Right lobe of liver (tissue), 6 donors: ENCODE results near the gene SLC66A3. TPM values are rescaled to one million over a fixed set of nuclear protein-coding genes. Genes with fewer than 3 reads are reported as not detected.

ENCODE experiments used
- ATAC-seq, 4 donors: fragments of 200-7000 bp; cut with Tn5 transposase; one replicate each; pipeline ENCODE4 v1.9.1; 2020; ENCODE audit warnings: mild to moderate bottlenecking in 4 of 4, moderate library complexity in 4 of 4
- DNase-seq, 3 donors: peaks; one replicate each; pipeline ENCODE4 v3.0.0-alpha.2; 2020
- H3K27ac ChIP-seq, 3 donors: fragments of 200-600 bp; one replicate each; pipeline ENCODE4 v1.8.0; 2022
- H3K27me3 ChIP-seq, 2 donors: fragments of 200-600 bp; one replicate each; pipeline ENCODE4 v1.8.0; 2022
- H3K36me3 ChIP-seq, 4 donors: fragments of 200-600 bp; sonication (generic) in 1 of 4; one replicate each; pipeline versions ENCODE4 v1.5.1 to v1.8.0; 2017 to 2022; ENCODE audit warnings: control low read depth in 1 of 4
- H3K4me1 ChIP-seq, 4 donors: fragments of 200-600 bp; sonication (generic) in 1 of 4; one replicate each; pipeline versions ENCODE4 v1.5.1 to v1.8.0; 2017 to 2022; ENCODE audit warnings: control low read depth in 1 of 4
- H3K4me3 ChIP-seq, 3 donors: fragments of 200-600 bp; one replicate each; pipeline ENCODE4 v1.8.0; 2022
- H3K9me3 ChIP-seq, 4 donors: fragments of 200-600 bp; sonication (generic) in 1 of 4; one replicate each; pipeline versions ENCODE4 v1.5.1 to v1.8.0; 2017 to 2022; ENCODE audit warnings: control low read depth in 1 of 4
- POLR2A ChIP-seq: fragments of 450-650 bp; IDR thresholded peaks from one replicate; pipeline ENCODE4 v1.6.1; 2017; ENCODE audit warnings: antibody characterized with exemption, mild to moderate bottlenecking
- WGBS: methylation state at CpG from one replicate; pipeline ENCODE4 v1.1.6; 2018; ENCODE audit warnings: low coverage, low lambda C conversion rate; ENCODE audit not compliant: insufficient coverage; ENCODE audit errors: missing lambda C conversion rate; 5-methylcytosine and 5-hydroxymethylcytosine counted together
- intact Hi-C, 2 donors: fragments of 100-400 bp; cut with DNase I; formaldehyde crosslinking; loops; one replicate each; pipeline versions ENCODE4 v1.11.2 to v1.14.1; 2022
- total RNA-seq, 6 experiments: library from RNA; depleted of rRNA in 2 of 6; stranded (reverse); fragments of >200 nt in 2 of 6; fragmentation: NEBNext Ultra II Directional in 3 of 6; extraction: Animal tissue kit (Norgen Biotek cat#: 25700) in 3 of 6; gene quantifications; one replicate each; pipeline versions ENCODE4 v1.1.0 to v1.2.4, GENCODE V29; 2016 to 2023
- TF ChIP-seq, protein P1 (sequence below), 4 donors: fragments of 200-600 bp in 3 of 4; fragments of 450-650 bp in 1 of 4; IDR thresholded peaks; one replicate each; pipeline versions ENCODE4 v1.5.1 to v1.8.0; 2016 to 2022; ENCODE audit warnings: antibody characterized with exemption in 4 of 4, mild to moderate bottlenecking in 2 of 4
- donor health status: DM: no; HTN: yes; CAD: no.
- donor health status: DM: no; HTN: no; CAD: no.
- donor health status: DM: no; HTN: no; CAD: no.
- donor health status: DM: no; HTN: yes; CAD: no.
- donor health status: DM: no; HTN: yes; CAD: no.

Gene SLC66A3
- total RNA-seq, 6 experiments from 2014 or later: 4.9 to 16.1 (median 8.8) TPM

GRCh38 chr2:11141319-11141718 is 13.9 kb upstream of the SLC66A3 start:
- Histone ChIP-seq H3K36me3 (no peaks in the 10 kb centered on the region), H3K27ac (no peak overlapping the region), H3K9me3 (no peaks in the 10 kb centered on the region), H3K4me3 (no peak overlapping the region), H3K27me3 (no peaks in the 10 kb centered on the region), H3K4me1 (no peaks in the 10 kb centered on the region)
- intact Hi-C loops: no loop called here
- 31% methylated on average over 2 of the region's 4 CpGs for WGBS
- DNase-seq (peak in 1 of 3 donors; percentile 5), ATAC-seq (no peak)
- no peak for TF ChIP-seq POLR2A
- TF ChIP-seq, protein P1, sequence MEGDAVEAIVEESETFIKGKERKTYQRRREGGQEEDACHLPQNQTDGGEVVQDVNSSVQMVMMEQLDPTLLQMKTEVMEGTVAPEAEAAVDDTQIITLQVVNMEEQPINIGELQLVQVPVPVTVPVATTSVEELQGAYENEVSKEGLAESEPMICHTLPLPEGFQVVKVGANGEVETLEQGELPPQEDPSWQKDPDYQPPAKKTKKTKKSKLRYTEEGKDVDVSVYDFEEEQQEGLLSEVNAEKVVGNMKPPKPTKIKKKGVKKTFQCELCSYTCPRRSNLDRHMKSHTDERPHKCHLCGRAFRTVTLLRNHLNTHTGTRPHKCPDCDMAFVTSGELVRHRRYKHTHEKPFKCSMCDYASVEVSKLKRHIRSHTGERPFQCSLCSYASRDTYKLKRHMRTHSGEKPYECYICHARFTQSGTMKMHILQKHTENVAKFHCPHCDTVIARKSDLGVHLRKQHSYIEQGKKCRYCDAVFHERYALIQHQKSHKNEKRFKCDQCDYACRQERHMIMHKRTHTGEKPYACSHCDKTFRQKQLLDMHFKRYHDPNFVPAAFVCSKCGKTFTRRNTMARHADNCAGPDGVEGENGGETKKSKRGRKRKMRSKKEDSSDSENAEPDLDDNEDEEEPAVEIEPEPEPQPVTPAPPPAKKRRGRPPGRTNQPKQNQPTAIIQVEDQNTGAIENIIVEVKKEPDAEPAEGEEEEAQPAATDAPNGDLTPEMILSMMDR (IDR thresholded peaks at IDR 0.05): no peak

DNA sequence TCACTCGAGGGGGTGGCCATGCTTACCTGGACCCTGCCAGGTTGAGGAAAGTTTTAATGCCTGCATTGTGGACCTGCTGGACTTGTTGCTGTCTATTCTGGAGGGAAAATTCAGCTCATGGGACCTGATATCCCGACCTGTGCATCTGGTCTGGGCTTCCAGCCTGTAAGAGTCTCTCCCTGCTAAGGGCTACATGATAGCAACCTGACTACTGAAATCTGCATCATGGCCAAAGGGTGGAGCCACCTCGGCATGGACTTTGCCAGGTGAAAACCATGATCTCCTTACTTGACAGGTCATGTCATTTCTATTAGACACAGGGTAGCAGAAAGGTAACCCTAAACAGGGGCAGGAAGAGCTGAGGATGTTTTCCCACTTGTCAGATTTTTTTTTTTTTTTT is 12.9 kb upstream of the SLC66A3 start:
- Histone ChIP-seq H3K36me3 (no peaks in the 10 kb centered on the region), H3K27ac (no peak overlapping the region), H3K27me3 (no peaks in the 10 kb centered on the region), H3K4me1 (no peaks in the 10 kb centered on the region), H3K4me3 (no peak overlapping the region), H3K9me3 (no peaks in the 10 kb centered on the region)
- TF ChIP-seq, protein P1 (IDR thresholded peaks at IDR 0.05): no peak
- TF ChIP-seq POLR2A: no peak
- intact Hi-C loops: no loop called here
- no peak for ATAC-seq
- DNase-seq: no peak
- 49% methylated on average over 3 of the region's 3 CpGs for WGBS

DNA sequence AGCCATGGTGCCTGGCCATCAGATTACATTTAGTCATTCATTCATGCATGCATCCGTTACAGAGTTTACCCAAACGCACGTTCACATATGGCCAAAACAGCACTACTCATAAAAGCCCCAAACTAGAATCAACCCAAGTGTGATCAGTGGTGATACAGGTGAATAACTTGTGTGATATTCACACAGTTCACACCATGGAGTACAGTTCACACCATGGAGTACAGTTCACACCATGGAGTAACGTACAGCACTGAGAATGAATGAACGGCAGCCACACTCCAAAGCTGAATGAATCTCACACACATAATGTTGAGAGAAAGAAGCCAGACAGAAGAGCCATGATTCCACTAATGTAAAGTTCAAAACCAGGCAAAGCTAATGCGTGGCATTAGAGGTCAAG is 12.3 kb upstream of the SLC66A3 start:
- 75% methylated on average over 6 of the region's 6 CpGs for WGBS
- Histone ChIP-seq H3K36me3 (no peaks in the 10 kb centered on the region), H3K27ac (no peak overlapping the region), H3K27me3 (no peaks in the 10 kb centered on the region), H3K4me1 (no peaks in the 10 kb centered on the region), H3K9me3 (no peaks in the 10 kb centered on the region), H3K4me3 (no peak overlapping the region)
- no peak for DNase-seq
- ATAC-seq: no peak
- TF ChIP-seq, protein P1 (IDR thresholded peaks at IDR 0.05): no peak
- no peak for TF ChIP-seq POLR2A
- intact Hi-C loops: no loop called here

- no peak overlapping the region for H3K4me3 ChIP-seq
- H3K27me3 ChIP-seq: no peaks in the 10 kb centered on the region
- DNase-seq (no peak), ATAC-seq (peak in 1 of 4 donors; percentile 25)
- H3K9me3 ChIP-seq: no peaks in the 10 kb centered on the region
- no peak for TF ChIP-seq POLR2A
- TF ChIP-seq, protein P1 (IDR thresholded peaks at IDR 0.05): no peak
- intact Hi-C loops: no loop called here
- no peaks in the 10 kb centered on the region for H3K36me3 ChIP-seq
- 53% methylated on average over 3 of the region's 7 CpGs for WGBS
- H3K27ac ChIP-seq: no peak overlapping the region
- no peaks in the 10 kb centered on the region for H3K4me1 ChIP-seq
Measured at GRCh38 chr2:11144077-11144737, 11.1 kb upstream of the SLC66A3 start.

DNA sequence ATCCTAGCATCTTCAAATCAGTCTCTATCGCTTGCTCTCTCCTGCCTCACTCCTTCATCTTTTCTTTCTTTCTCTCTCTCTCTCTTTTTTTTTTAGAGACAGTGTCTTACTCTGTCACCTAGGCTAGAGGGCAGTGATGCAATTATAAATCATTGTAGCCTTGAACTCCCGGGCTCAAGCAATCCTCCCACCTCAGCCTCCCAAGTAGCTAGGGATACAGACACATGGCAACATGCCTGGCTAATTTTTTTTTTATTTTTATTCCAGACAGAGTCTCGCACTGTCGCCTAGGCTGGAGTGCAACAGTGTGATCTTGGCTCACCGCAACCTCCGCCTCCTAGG is 10.6 kb upstream of the SLC66A3 start:
- no peaks in the 10 kb centered on the region for H3K36me3 ChIP-seq
- ATAC-seq (no peak), DNase-seq (no peak)
- no peaks in the 10 kb centered on the region for H3K27me3 ChIP-seq
- 93% methylated on average over 6 of the region's 6 CpGs for WGBS
- no peaks in the 10 kb centered on the region for H3K9me3 ChIP-seq
- TF ChIP-seq POLR2A: no peak
- TF ChIP-seq, protein P1 (IDR thresholded peaks at IDR 0.05): no peak
- no peak overlapping the region for H3K27ac ChIP-seq
- no peak overlapping the region for H3K4me3 ChIP-seq
- intact Hi-C loops: no loop called here
- no peaks in the 10 kb centered on the region for H3K4me1 ChIP-seq
